Measurements from ENCODE around the gene OPCML. TPM values are rescaled to one million over a fixed set of nuclear protein-coding genes. Genes with fewer than 3 reads are reported as not detected.

Gene OPCML
- total RNA-seq, 1 donor from 2014 or later: not detected

DNA sequence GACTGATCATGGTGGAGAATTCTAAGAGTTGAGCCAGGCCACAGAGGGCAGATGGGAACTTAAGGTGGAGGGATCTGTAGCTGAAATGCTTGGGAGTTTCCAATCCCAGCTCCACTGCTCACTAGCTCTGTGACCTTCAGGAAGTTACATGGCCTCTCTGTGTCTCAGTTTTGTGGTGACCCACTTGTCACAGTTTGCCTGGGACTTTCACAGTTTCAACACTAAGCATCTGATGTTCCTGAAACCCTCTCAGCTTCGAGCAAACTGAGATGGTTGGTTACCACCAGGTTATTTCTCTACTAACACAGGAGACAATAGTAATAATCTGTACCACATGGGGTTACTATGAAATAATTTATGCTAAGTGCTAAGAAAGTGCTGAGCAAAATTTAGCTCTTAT is 505.3 kb downstream of the OPCML start:
- ATAC-seq (ENCODE audit: low read depth) (no peak), DNase-seq (no peak)
- Mint-ChIP-seq H3K9me3 (no peaks in the 10 kb centered on the region), H3K4me3 (no peak overlapping the region), H3K4me1 (no peaks in the 10 kb centered on the region), H3K27ac (no peak overlapping the region), H3K36me3 (ENCODE audit: low read depth) (no peaks in the 10 kb centered on the region), H3K27me3 (no peaks in the 10 kb centered on the region)
- CTCF ChIA-PET: no interaction called here
- intact Hi-C loops (cut with micrococcal nuclease): no loop called here
- POLR2A ChIA-PET: no interaction called here
- no peak for TF ChIP-seq CTCF (IDR thresholded peaks at IDR 0.05)

GRCh38 chr11:133024301-133024700 is 508.0 kb downstream of the OPCML start:
- ChIA-PET POLR2A (no interaction called here), CTCF (no interaction called here)
- no peaks in the 10 kb centered on the region for H3K27me3 Mint-ChIP-seq
- intact Hi-C loops (cut with micrococcal nuclease): no loop called here
- no peak for DNase-seq
- TF ChIP-seq CTCF (IDR thresholded peaks at IDR 0.05): no peak
- H3K4me1 Mint-ChIP-seq: no peaks in the 10 kb centered on the region
- no peak for ATAC-seq (ENCODE audit: low read depth)
- H3K36me3 Mint-ChIP-seq (ENCODE audit: low read depth): no peaks in the 10 kb centered on the region
- no peak overlapping the region for H3K4me3 Mint-ChIP-seq
- no peak overlapping the region for H3K27ac Mint-ChIP-seq
- no peaks in the 10 kb centered on the region for H3K9me3 Mint-ChIP-seq

GRCh38 chr11:133023232-133023631 is 509.1 kb downstream of the OPCML start:
- Mint-ChIP-seq H3K27me3 (no peaks in the 10 kb centered on the region), H3K27ac (no peak overlapping the region), H3K36me3 (ENCODE audit: low read depth) (no peaks in the 10 kb centered on the region), H3K4me3 (no peak overlapping the region), H3K9me3 (no peaks in the 10 kb centered on the region), H3K4me1 (no peaks in the 10 kb centered on the region)
- intact Hi-C loops (cut with micrococcal nuclease): no loop called here
- CTCF ChIA-PET: no interaction called here
- POLR2A ChIA-PET: no interaction called here
- no peak for TF ChIP-seq CTCF (IDR thresholded peaks at IDR 0.05)
- no peak for DNase-seq
- no peak for ATAC-seq (ENCODE audit: low read depth)

DNA sequence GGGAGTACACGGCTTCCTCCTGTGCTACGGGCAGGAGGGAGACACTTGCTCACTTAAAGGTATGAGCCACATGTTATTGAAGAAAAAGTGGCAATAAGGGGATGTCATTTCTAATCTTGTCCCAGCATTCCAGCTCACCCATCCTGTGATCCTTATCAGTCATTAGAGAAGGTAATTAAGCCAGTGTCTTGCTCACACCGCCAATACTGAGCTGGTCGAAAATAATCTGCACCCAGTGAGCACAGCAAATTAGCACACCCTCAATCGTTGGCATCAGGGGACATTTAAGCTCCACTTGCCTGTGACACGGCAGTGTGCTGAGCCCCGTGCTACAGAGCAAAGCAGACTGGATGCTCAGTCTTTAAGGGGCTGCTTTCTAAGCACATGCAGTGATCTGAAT is 510.7 kb downstream of the OPCML start:
- Mint-ChIP-seq H3K4me3 (no peak overlapping the region), H3K27me3 (no peaks in the 10 kb centered on the region), H3K9me3 (no peaks in the 10 kb centered on the region), H3K4me1 (no peaks in the 10 kb centered on the region), H3K27ac (no peak overlapping the region), H3K36me3 (ENCODE audit: low read depth) (no peaks in the 10 kb centered on the region)
- no peak for TF ChIP-seq CTCF (IDR thresholded peaks at IDR 0.05)
- no peak for DNase-seq
- POLR2A ChIA-PET: no interaction called here
- ATAC-seq (ENCODE audit: low read depth): no peak
- intact Hi-C loops (cut with micrococcal nuclease): no loop called here
- CTCF ChIA-PET: no interaction called here

- CTCF ChIA-PET: no interaction called here
- Mint-ChIP-seq H3K27ac (no peak overlapping the region), H3K27me3 (no peaks in the 10 kb centered on the region), H3K9me3 (no peaks in the 10 kb centered on the region), H3K4me3 (no peak overlapping the region), H3K36me3 (ENCODE audit: low read depth) (no peaks in the 10 kb centered on the region), H3K4me1 (no peaks in the 10 kb centered on the region)
- intact Hi-C loops (cut with micrococcal nuclease): no loop called here
- ATAC-seq (ENCODE audit: low read depth) (no peak), DNase-seq (no peak)
- POLR2A ChIA-PET: no interaction called here
- no peak for TF ChIP-seq CTCF (IDR thresholded peaks at IDR 0.05)
Measured at GRCh38 chr11:133020372-133020714, 512.0 kb downstream of the OPCML start.

All from activated B cell treated with CpG ODN at 0.5 μM for 24 hours (primary cell).